Measurements from ENCODE around the gene ACTG1.

Gene ACTG1

GRCh38 chr17:81479175-81480071 lies 33.2 kb downstream of the ACTG1 start:
- no peak for ATAC-seq

GRCh38 chr17:81478119-81478518 lies 34.5 kb downstream of the ACTG1 start:
- no peak for ATAC-seq

GRCh38 chr17:81477173-81477572 lies 35.4 kb downstream of the ACTG1 start:
- ATAC-seq, result no peak

- ATAC-seq, result no peak
Observed at GRCh38 chr17:81476635-81477034, 36.0 kb downstream of the ACTG1 start.

GRCh38 chr17:81476097-81476496 lies 36.5 kb downstream of the ACTG1 start:
- no peak for ATAC-seq

- ATAC-seq, result no peak
Observed at GRCh38 chr17:81474958-81475357, 37.6 kb downstream of the ACTG1 start.

- ATAC-seq, result no peak
Observed at GRCh38 chr17:81473019-81473418, 39.6 kb downstream of the ACTG1 start.

- peak in 1 of 2 donors; percentile 61 for ATAC-seq
Observed at GRCh38 chr17:81471818-81472456, 40.7 kb downstream of the ACTG1 start.

GRCh38 chr17:81470944-81471817 lies 41.4 kb downstream of the ACTG1 start:
- no peak for ATAC-seq

- no peak for ATAC-seq
Observed at GRCh38 chr17:81470270-81470943, 42.2 kb downstream of the ACTG1 start.

GRCh38 chr17:81469266-81469665 lies 43.3 kb downstream of the ACTG1 start:
- ATAC-seq, result no peak

GRCh38 chr17:81468770-81469121 lies 43.9 kb downstream of the ACTG1 start:
- no peak for ATAC-seq

GRCh38 chr17:81468111-81468769 lies 44.4 kb downstream of the ACTG1 start:
- no peak for ATAC-seq

GRCh38 chr17:81466564-81467472 lies 45.8 kb downstream of the ACTG1 start:
- no peak for ATAC-seq

- ATAC-seq, result no peak
Observed at GRCh38 chr17:81465910-81466309, 46.7 kb downstream of the ACTG1 start.

- ATAC-seq, result no peak
Observed at GRCh38 chr17:81464586-81464985, 48.0 kb downstream of the ACTG1 start.

- no peak for ATAC-seq
Observed at GRCh38 chr17:81463506-81463905, 49.1 kb downstream of the ACTG1 start.

- ATAC-seq, result no peak
Observed at GRCh38 chr17:81462506-81463125, 50.0 kb downstream of the ACTG1 start.

GRCh38 chr17:81461607-81462500 lies 50.7 kb downstream of the ACTG1 start:
- no peak for ATAC-seq
